ENCODE measurements around the gene CADPS.

DNA sequence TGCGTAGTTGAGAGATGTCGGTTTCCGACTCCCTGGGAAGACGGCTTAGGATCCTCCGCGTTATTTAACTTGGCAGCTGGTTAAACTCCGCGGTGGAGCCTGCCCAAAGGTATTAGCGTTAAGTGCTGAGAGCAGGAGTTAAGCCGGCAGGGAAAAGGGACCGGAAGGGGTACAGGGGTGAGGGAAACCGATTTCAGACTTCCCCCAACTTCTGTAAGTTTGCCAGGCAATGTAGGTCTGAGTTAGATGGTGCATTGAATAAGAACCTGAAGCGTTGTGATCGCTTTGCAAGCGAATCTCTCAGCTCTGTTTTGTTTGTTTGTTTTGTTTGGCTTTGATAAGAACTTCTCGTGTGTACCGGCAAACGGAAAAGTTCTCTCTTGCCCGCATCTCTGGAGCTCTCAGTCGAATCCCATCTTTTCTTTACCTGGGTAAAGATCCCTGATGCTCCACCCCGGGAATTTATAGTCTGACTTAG is 495.9 kb downstream of the CADPS start:
- TF ChIP-seq, protein P1, sequence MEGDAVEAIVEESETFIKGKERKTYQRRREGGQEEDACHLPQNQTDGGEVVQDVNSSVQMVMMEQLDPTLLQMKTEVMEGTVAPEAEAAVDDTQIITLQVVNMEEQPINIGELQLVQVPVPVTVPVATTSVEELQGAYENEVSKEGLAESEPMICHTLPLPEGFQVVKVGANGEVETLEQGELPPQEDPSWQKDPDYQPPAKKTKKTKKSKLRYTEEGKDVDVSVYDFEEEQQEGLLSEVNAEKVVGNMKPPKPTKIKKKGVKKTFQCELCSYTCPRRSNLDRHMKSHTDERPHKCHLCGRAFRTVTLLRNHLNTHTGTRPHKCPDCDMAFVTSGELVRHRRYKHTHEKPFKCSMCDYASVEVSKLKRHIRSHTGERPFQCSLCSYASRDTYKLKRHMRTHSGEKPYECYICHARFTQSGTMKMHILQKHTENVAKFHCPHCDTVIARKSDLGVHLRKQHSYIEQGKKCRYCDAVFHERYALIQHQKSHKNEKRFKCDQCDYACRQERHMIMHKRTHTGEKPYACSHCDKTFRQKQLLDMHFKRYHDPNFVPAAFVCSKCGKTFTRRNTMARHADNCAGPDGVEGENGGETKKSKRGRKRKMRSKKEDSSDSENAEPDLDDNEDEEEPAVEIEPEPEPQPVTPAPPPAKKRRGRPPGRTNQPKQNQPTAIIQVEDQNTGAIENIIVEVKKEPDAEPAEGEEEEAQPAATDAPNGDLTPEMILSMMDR (IDR thresholded peaks at IDR 0.05; ENCODE audit: insufficient read depth, low read length), result no peak
- no peak for TF ChIP-seq GABPA (IDR thresholded peaks at IDR 0.05; ENCODE audit: low read depth)
- TF ChIP-seq, protein P2, sequence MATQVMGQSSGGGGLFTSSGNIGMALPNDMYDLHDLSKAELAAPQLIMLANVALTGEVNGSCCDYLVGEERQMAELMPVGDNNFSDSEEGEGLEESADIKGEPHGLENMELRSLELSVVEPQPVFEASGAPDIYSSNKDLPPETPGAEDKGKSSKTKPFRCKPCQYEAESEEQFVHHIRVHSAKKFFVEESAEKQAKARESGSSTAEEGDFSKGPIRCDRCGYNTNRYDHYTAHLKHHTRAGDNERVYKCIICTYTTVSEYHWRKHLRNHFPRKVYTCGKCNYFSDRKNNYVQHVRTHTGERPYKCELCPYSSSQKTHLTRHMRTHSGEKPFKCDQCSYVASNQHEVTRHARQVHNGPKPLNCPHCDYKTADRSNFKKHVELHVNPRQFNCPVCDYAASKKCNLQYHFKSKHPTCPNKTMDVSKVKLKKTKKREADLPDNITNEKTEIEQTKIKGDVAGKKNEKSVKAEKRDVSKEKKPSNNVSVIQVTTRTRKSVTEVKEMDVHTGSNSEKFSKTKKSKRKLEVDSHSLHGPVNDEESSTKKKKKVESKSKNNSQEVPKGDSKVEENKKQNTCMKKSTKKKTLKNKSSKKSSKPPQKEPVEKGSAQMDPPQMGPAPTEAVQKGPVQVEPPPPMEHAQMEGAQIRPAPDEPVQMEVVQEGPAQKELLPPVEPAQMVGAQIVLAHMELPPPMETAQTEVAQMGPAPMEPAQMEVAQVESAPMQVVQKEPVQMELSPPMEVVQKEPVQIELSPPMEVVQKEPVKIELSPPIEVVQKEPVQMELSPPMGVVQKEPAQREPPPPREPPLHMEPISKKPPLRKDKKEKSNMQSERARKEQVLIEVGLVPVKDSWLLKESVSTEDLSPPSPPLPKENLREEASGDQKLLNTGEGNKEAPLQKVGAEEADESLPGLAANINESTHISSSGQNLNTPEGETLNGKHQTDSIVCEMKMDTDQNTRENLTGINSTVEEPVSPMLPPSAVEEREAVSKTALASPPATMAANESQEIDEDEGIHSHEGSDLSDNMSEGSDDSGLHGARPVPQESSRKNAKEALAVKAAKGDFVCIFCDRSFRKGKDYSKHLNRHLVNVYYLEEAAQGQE (IDR thresholded peaks at IDR 0.05; ENCODE audit: insufficient replicate concordance, low read depth), result no peak
